ENCODE data around the gene RPL7A. TPM values are rescaled to one million over a fixed set of nuclear protein-coding genes. Genes with fewer than 3 reads are reported as not detected.

RPL7A gene
- total RNA-seq, 1 donor, result 1,651 TPM

GRCh38 chr9:133354766-133355165 lies 6.7 kb downstream of the RPL7A start:
- H3K4me3 ChIP-seq (ENCODE audit: low read depth, low read length), result no peak overlapping the region
- TF ChIP-seq, protein P1, sequence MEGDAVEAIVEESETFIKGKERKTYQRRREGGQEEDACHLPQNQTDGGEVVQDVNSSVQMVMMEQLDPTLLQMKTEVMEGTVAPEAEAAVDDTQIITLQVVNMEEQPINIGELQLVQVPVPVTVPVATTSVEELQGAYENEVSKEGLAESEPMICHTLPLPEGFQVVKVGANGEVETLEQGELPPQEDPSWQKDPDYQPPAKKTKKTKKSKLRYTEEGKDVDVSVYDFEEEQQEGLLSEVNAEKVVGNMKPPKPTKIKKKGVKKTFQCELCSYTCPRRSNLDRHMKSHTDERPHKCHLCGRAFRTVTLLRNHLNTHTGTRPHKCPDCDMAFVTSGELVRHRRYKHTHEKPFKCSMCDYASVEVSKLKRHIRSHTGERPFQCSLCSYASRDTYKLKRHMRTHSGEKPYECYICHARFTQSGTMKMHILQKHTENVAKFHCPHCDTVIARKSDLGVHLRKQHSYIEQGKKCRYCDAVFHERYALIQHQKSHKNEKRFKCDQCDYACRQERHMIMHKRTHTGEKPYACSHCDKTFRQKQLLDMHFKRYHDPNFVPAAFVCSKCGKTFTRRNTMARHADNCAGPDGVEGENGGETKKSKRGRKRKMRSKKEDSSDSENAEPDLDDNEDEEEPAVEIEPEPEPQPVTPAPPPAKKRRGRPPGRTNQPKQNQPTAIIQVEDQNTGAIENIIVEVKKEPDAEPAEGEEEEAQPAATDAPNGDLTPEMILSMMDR (IDR thresholded peaks at IDR 0.05; ENCODE audit: insufficient read depth, low read depth, low read length), result no peak
- DNase-seq (ENCODE audit: low read depth), result no peak

DNA sequence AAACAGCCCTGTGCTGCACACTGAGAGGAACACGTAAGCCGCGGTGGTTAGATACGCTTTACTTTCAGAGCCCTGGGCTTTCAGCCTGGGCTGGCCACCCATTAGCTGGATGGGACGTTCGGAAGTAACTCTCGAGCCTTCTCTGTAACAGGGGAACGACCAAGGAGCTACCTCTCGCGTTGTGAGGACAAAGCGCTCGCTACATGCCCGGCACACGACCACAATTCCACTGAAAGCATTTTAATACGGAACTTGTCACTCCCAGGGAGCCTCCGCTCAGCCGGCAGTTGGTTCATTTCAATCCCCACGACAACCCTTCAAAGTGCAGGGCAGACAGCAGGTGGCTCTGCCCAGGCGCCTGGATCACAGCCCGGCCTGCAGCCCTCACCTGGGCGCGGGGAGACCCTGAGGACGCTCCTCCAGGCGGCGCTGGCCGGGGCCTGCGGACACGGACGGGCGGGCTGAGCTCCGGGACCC lies 7.9 kb downstream of the RPL7A start:
- H3K4me3 ChIP-seq (ENCODE audit: low read depth, low read length), result peak overlapping the region; percentile 90
- no peak for DNase-seq (ENCODE audit: low read depth)
- TF ChIP-seq, protein P1 (IDR thresholded peaks at IDR 0.05; ENCODE audit: insufficient read depth, low read depth, low read length), result no peak

DNA sequence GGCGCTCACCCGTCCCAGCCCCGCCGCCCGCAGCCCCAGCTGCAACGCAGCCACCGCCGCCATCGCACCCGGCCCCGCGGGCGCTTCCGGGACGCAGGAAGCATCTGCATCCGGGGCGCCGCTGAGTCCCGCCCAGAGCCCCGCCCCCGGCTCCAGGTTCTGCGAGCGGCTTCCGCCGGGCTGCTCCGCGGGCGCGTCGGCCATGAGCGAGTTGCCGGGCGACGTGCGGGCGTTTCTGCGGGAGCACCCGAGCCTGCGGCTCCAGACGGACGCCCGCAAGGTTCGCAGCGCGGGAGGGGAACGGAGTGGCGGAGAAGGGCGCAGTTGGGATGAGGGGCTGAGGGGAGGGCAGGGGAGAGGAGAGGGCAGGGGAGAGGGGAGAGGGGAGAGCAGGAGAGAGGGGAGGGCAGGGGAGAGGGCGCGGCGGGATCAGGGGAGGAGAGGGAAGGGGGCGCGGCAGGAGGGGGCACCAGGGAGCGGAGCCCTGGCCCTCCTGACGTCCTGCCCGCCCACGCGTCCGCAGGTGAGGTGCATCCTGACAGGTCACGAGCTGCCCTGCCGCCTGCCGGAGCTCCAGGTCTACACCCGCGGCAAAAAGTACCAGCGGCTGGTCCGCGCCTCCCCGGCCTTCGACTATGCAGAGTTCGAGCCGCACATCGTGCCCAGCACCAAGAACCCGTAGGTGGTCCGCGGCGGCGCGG lies 8.5 kb downstream of the RPL7A start, which contains the start of the genes SURF1 and SURF2:
SURF1 (minus strand) TSS at position 97 of the 701 bp plus-strand sequence; CDS start at position 63, 34 bp downstream.
SURF2 (plus strand) TSS at position 160 of the 701 bp plus-strand sequence; CDS start at position 203, 43 bp downstream.
- TF ChIP-seq, protein P1 (IDR thresholded peaks at IDR 0.05; ENCODE audit: insufficient read depth, low read depth, low read length), result no peak
- peak; percentile 79 for DNase-seq (ENCODE audit: low read depth)
- peak within 1 kb of the TSS; percentile 90 for H3K4me3 ChIP-seq (ENCODE audit: low read depth, low read length)

- H3K4me3 ChIP-seq (ENCODE audit: low read depth, low read length), result no peak overlapping the region
- DNase-seq (ENCODE audit: low read depth), result no peak
- TF ChIP-seq, protein P1 (IDR thresholded peaks at IDR 0.05; ENCODE audit: insufficient read depth, low read depth, low read length), result no peak
These were observed 9.6 kb downstream of the RPL7A start for GRCh38 chr9:133357656-133358055.

- no peak overlapping the region for H3K4me3 ChIP-seq (ENCODE audit: low read depth, low read length)
- DNase-seq (ENCODE audit: low read depth), result no peak
- TF ChIP-seq, protein P1 (IDR thresholded peaks at IDR 0.05; ENCODE audit: insufficient read depth, low read depth, low read length), result peak; percentile 40
These were observed 11.6 kb downstream of the RPL7A start for GRCh38 chr9:133359399-133360175.

DNA sequence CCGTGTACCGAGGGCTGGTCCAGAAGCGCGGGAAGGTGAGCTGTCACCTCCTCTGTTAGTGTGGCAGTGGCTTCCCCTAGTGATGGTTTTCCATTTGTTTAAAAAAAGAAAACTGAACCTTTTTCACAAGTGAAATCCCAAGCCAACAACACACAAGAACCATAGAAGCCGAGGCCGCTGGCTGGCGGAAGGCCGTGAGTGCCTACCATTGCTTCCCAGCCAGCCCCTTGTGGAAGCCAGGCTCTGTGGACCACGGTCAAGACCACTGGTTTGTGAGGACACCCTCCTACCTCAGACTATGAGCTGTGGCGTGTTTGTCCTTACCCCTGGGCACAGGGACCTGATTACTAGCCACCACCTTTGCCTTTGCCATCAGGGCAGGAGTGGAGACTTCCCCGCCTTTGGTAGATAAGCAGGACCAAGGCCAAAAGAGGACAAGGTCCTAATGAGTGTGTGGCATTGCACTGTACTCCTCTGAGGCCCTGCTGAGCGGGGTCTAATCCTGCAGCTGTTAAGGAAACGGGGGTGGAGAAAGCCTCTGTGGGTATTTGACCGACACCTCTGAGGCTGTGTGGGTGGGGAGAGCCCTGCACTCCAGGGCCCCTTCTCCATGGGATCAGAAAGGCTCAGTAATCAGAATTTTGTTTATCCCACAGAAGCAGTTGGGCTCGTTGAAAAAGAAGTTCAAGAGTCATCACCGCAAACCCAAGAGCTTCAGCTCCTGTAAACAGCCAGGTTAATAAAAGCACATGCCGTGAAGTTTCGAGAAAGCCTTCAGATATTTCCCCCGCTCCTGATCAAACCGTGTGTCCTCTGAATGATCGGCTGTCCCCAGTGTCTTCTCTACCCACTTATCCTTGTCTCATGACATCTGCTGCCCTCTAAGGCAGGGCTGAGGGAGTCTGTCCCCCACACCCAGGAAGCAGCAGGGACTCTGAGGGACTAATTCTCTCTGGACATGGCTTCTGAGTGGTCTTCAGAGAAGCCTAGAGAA lies 12.7 kb downstream of the RPL7A start:
- H3K4me3 ChIP-seq (ENCODE audit: low read depth, low read length), result no peak overlapping the region
- TF ChIP-seq, protein P1 (IDR thresholded peaks at IDR 0.05; ENCODE audit: insufficient read depth, low read depth, low read length), result no peak
- DNase-seq (ENCODE audit: low read depth), result peak; percentile 39
